Esophagus muscularis mucosa (tissue), 4 donors: ENCODE results near the gene COMMD6. TPM values are rescaled to one million over a fixed set of nuclear protein-coding genes. Genes with fewer than 3 reads are reported as not detected.

Experiments used
- DNase-seq: peaks from one replicate; pipeline ENCODE4 v3.0.0-alpha.2; 2017; ENCODE audit errors: extremely low spot score
- H3K27ac ChIP-seq, 4 donors: fragments of 200-600 bp; sonication (generic); replicated peaks in 1 of 4; 1 replicate in 3 of 4; 2 replicates in 1 of 4; pipeline ENCODE4 v1.5.1; 2016 to 2019; ENCODE audit warnings: mild to moderate bottlenecking in 1 of 4
- H3K27me3 ChIP-seq, 4 donors: fragments of 200-600 bp; sonication (generic); one replicate each; pipeline versions ENCODE4 v1.5.1 to v1.6.0; 2016 to 2019
- H3K36me3 ChIP-seq, 4 donors: fragments of 200-600 bp; sonication (generic); one replicate each; pipeline ENCODE4 v1.5.1; 2016 to 2019
- H3K4me1 ChIP-seq, 4 donors: fragments of 200-600 bp; sonication (generic); one replicate each; pipeline ENCODE4 v1.5.1; 2016 to 2019
- H3K4me3 ChIP-seq, 4 donors: fragments of 200-600 bp; sonication (generic); 1 replicate in 2 of 4; 2 replicates in 2 of 4; pipeline ENCODE4 v1.5.1; 2016 to 2019; ENCODE audit warnings: mild to moderate bottlenecking in 4 of 4, moderate library complexity in 1 of 4
- H3K9me3 ChIP-seq, 4 donors: fragments of 200-600 bp; sonication (generic); 1 replicate in 3 of 4; 2 replicates in 1 of 4; pipeline ENCODE4 v1.5.1; 2016 to 2019
- CTCF ChIP-seq, 3 experiments: fragments of 200-600 bp in 2 of 3; fragments of 450-650 bp in 1 of 3; sonication (generic) in 2 of 3; IDR thresholded peaks; one replicate each; pipeline ENCODE4 v1.5.1; 2017 to 2019; ENCODE audit warnings: antibody characterized with exemption in 3 of 3, mild to moderate bottlenecking in 2 of 3, moderate library complexity in 1 of 3
- EP300 ChIP-seq: sonication (generic); formaldehyde crosslinking; IDR thresholded peaks from one replicate; pipeline ENCODE4 v1.6.1; 2017; ENCODE audit warnings: antibody characterized with exemption
- POLR2A ChIP-seq: fragments of 450-650 bp; IDR thresholded peaks from one replicate; pipeline ENCODE4 v1.6.1; 2017; ENCODE audit warnings: antibody characterized with exemption, moderate library complexity, mild to moderate bottlenecking, low read depth
- POLR2AphosphoS5 ChIP-seq, 2 donors: sonication (generic); formaldehyde crosslinking; IDR thresholded peaks; one replicate each; pipeline ENCODE4 v1.6.1; 2017; ENCODE audit warnings: antibody characterized with exemption in 2 of 2
- WGBS: methylation state at CpG from one replicate; pipeline ENCODE4 v1.1.5; 2018; 5-methylcytosine and 5-hydroxymethylcytosine counted together
- intact Hi-C: fragments of 100-400 bp; cut with DNase I; formaldehyde crosslinking; loops from one replicate; pipeline ENCODE4 v1.15.1; 2023
- total RNA-seq, 4 donors: library from RNA; depleted of rRNA; stranded (reverse); fragments of >200 nt; gene quantifications; one replicate each; pipeline versions ENCODE4 v1.1.0 to v1.2.1, GENCODE V29; 2016

The COMMD6 gene
- total RNA-seq, 4 donors from 2014 or later, result 83.2 to 156 (median 109) TPM

GRCh38 chr13:75495938-75496337 is 41.7 kb downstream of the COMMD6 start:
- no peaks in the 10 kb centered on the region for H3K36me3 ChIP-seq
- no peak for DNase-seq
- H3K4me3 ChIP-seq, result no peak overlapping the region
- 90% methylated on average over 5 of the region's 5 CpGs for WGBS
- no peak for TF ChIP-seq CTCF (IDR thresholded peaks at IDR 0.05)
- no peak for TF ChIP-seq EP300
- no peak for TF ChIP-seq POLR2AphosphoS5 (IDR thresholded peaks at IDR 0.05)
- no peaks in the 10 kb centered on the region for H3K9me3 ChIP-seq
- H3K4me1 ChIP-seq, result no peaks in the 10 kb centered on the region
- no peak overlapping the region for H3K27ac ChIP-seq
- intact Hi-C loops, result no loop called here
- no peaks in the 10 kb centered on the region for H3K27me3 ChIP-seq

- no peak overlapping the region for H3K27ac ChIP-seq
- intact Hi-C loops, result no loop called here
- H3K4me3 ChIP-seq, result no peak overlapping the region
- 79% methylated on average over 1 of the region's 1 CpG for WGBS
- DNase-seq, result no peak
- no peak for TF ChIP-seq POLR2AphosphoS5 (IDR thresholded peaks at IDR 0.05)
- TF ChIP-seq EP300, result no peak
- TF ChIP-seq CTCF (IDR thresholded peaks at IDR 0.05), result no peak
- TF ChIP-seq POLR2A, result no peak
- no peaks in the 10 kb centered on the region for H3K36me3 ChIP-seq
- no peaks in the 10 kb centered on the region for H3K4me1 ChIP-seq
- H3K27me3 ChIP-seq, result peaks cover 0 to 1% (median 0%) of the 10 kb centered on the region in 4 donors
- H3K9me3 ChIP-seq, result no peaks in the 10 kb centered on the region
These were observed 43.1 kb downstream of the COMMD6 start for GRCh38 chr13:75494491-75494890.

GRCh38 chr13:75493156-75493555 is 44.5 kb downstream of the COMMD6 start:
- H3K36me3 ChIP-seq, result no peaks in the 10 kb centered on the region
- H3K4me1 ChIP-seq, result no peaks in the 10 kb centered on the region
- intact Hi-C loops, result no loop called here
- H3K9me3 ChIP-seq, result no peaks in the 10 kb centered on the region
- H3K4me3 ChIP-seq, result no peak overlapping the region
- no peak for DNase-seq
- H3K27ac ChIP-seq, result no peak overlapping the region
- no peak for TF ChIP-seq POLR2AphosphoS5 (IDR thresholded peaks at IDR 0.05)
- TF ChIP-seq POLR2A, result no peak
- TF ChIP-seq EP300, result no peak
- no peak for TF ChIP-seq CTCF (IDR thresholded peaks at IDR 0.05)
- H3K27me3 ChIP-seq, result peaks cover 0 to 10% (median 0%) of the 10 kb centered on the region in 4 donors

- Histone ChIP-seq H3K36me3 (no peaks in the 10 kb centered on the region), H3K4me1 (no peaks in the 10 kb centered on the region), H3K27me3 (peaks cover 0 to 10% (median 0%) of the 10 kb centered on the region in 4 donors), H3K9me3 (no peaks in the 10 kb centered on the region), H3K4me3 (no peak overlapping the region), H3K27ac (no peak overlapping the region)
- no peak for TF ChIP-seq POLR2A
- TF ChIP-seq EP300, result no peak
- no peak for TF ChIP-seq CTCF (IDR thresholded peaks at IDR 0.05)
- WGBS, result 93% methylated on average over 5 of the region's 5 CpGs
- DNase-seq, result no peak
- intact Hi-C loops, result no loop called here
These were observed 45.3 kb downstream of the COMMD6 start for GRCh38 chr13:75492389-75492788.

- 96% methylated on average over 2 of the region's 2 CpGs for WGBS
- no peaks in the 10 kb centered on the region for H3K36me3 ChIP-seq
- no peak overlapping the region for H3K27ac ChIP-seq
- peaks cover 0 to 10% (median 0%) of the 10 kb centered on the region in 4 donors for H3K27me3 ChIP-seq
- H3K4me1 ChIP-seq, result no peaks in the 10 kb centered on the region
- intact Hi-C loops, result no loop called here
- H3K9me3 ChIP-seq, result no peaks in the 10 kb centered on the region
- no peak for TF ChIP-seq POLR2A
- no peak for TF ChIP-seq POLR2AphosphoS5 (IDR thresholded peaks at IDR 0.05)
- no peak for TF ChIP-seq EP300
- no peak for TF ChIP-seq CTCF (IDR thresholded peaks at IDR 0.05)
- no peak for DNase-seq
- H3K4me3 ChIP-seq, result no peak overlapping the region
These were observed 46.3 kb downstream of the COMMD6 start for GRCh38 chr13:75491376-75491775.
